Type B pancreatic cell (in vitro differentiated cells): ENCODE measurements around the gene PAX7. TPM values are rescaled to one million over a fixed set of nuclear protein-coding genes. Genes with fewer than 3 reads are reported as not detected.

ENCODE experiments used
- DNase-seq: peaks from one replicate; pipeline ENCODE4 v3.0.0; 2021; ENCODE audit warnings: mixed read lengths; ENCODE audit not compliant: unreplicated experiment; ENCODE audit errors: extremely low spot score
- H3K27ac Mint-ChIP-seq: 2 replicates; pipeline ENCODE4 v1.8.0; 2021; ENCODE audit warnings: mild to moderate bottlenecking, mixed read lengths
- H3K27me3 Mint-ChIP-seq: 2 replicates; pipeline ENCODE4 v1.8.0; 2021; ENCODE audit warnings: mixed read lengths
- H3K36me3 Mint-ChIP-seq: 2 replicates; pipeline ENCODE4 v1.8.0; 2021; ENCODE audit warnings: mixed read lengths
- H3K4me1 Mint-ChIP-seq: one replicate; pipeline ENCODE4 v1.8.0; 2021; ENCODE audit warnings: mixed read lengths; ENCODE audit not compliant: unreplicated experiment
- H3K4me3 Mint-ChIP-seq: 2 replicates; pipeline ENCODE4 v1.8.0; 2021; ENCODE audit warnings: mild to moderate bottlenecking, mixed read lengths
- H3K9me3 Mint-ChIP-seq: 2 replicates; pipeline ENCODE4 v1.8.0; 2021; ENCODE audit warnings: mixed read lengths
- CTCF ChIP-seq: fragments of 200-600 bp; sonication (generic); conservative IDR thresholded peaks from 2 replicates; pipeline ENCODE4 v1.5.0; 2021; ENCODE audit warnings: antibody characterized with exemption, mild to moderate bottlenecking
- total RNA-seq: library from RNA; stranded (reverse); gene quantifications from 2 replicates; pipeline ENCODE4 v1.2.1, GENCODE V29; 2021; ENCODE audit warnings: low replicate concordance

Gene PAX7
- total RNA-seq, 1 donor from 2014 or later, result 2.9 TPM

GRCh38 chr1:18747671-18748070 is 117.0 kb downstream of the PAX7 start:
- Mint-ChIP-seq H3K36me3 (no peaks in the 10 kb centered on the region), H3K4me1 (no peaks in the 10 kb centered on the region), H3K27ac (no peak overlapping the region), H3K27me3 (peaks cover 52% of the 10 kb centered on the region), H3K4me3 (no peak overlapping the region), H3K9me3 (no peaks in the 10 kb centered on the region)
- no peak for TF ChIP-seq CTCF
- DNase-seq, result no peak

- Mint-ChIP-seq H3K9me3 (no peaks in the 10 kb centered on the region), H3K36me3 (no peaks in the 10 kb centered on the region), H3K27ac (no peak overlapping the region), H3K4me1 (no peaks in the 10 kb centered on the region), H3K4me3 (no peak overlapping the region), H3K27me3 (peaks cover 53% of the 10 kb centered on the region)
- TF ChIP-seq CTCF, result no peak
- DNase-seq, result no peak
Measured at GRCh38 chr1:18748435-18748834, 117.8 kb downstream of the PAX7 start.

DNA sequence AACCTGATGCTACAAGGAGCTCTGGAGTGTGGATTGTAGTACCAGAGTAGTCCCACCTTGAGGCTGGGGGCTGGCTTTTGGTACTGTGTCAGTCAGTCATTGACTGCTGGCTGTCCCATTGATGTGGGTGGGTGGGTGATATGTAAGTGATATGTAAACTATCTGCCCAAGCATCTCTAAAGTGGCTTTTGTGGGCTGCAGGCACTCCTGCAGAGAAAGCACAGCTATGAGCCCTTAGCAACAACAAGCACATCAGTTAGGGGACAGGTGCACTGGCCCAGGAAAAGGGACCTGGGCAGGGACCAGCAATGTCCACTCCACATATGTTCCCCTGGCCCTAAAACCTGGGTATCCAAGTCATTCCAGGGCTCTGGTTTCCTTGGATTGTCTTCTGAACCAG is 118.9 kb downstream of the PAX7 start:
- Mint-ChIP-seq H3K36me3 (no peaks in the 10 kb centered on the region), H3K27ac (no peak overlapping the region), H3K27me3 (peaks cover 63% of the 10 kb centered on the region), H3K9me3 (no peaks in the 10 kb centered on the region), H3K4me1 (no peaks in the 10 kb centered on the region), H3K4me3 (no peak overlapping the region)
- TF ChIP-seq CTCF, result no peak
- DNase-seq, result no peak

DNA sequence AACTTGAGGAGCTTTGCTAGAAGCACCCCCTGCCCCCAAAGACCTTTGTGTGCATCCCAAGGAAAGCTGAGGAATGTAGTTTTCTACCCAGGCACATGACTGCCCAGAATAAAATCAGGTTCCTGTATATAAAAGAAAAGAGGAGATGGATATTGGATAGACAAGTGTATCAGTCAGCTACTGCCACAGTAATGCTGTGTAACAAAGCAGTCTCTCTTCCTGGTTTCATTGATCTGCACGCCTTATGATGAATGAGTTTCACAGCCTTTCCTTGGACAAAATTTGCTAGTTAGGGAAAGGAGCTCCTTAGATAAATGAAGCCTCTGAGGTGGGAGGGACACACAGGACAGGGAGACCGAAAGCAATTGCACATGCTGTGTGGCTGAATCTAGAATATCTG is 120.0 kb downstream of the PAX7 start:
- no peak for DNase-seq
- no peaks in the 10 kb centered on the region for H3K9me3 Mint-ChIP-seq

GRCh38 chr1:18751425-18751824 is 120.8 kb downstream of the PAX7 start:
- H3K27me3 Mint-ChIP-seq, result peaks cover 66% of the 10 kb centered on the region
- H3K9me3 Mint-ChIP-seq, result no peaks in the 10 kb centered on the region
- H3K36me3 Mint-ChIP-seq, result no peaks in the 10 kb centered on the region
- no peak for TF ChIP-seq CTCF
- no peak overlapping the region for H3K4me3 Mint-ChIP-seq
- no peak overlapping the region for H3K27ac Mint-ChIP-seq
- DNase-seq, result no peak
- no peaks in the 10 kb centered on the region for H3K4me1 Mint-ChIP-seq

More for the DNA sequence above, 120.0 kb downstream of the PAX7 start:
- TF ChIP-seq CTCF, result no peak
- no peak overlapping the region for H3K4me3 Mint-ChIP-seq
- no peaks in the 10 kb centered on the region for H3K36me3 Mint-ChIP-seq
- peaks cover 66% of the 10 kb centered on the region for H3K27me3 Mint-ChIP-seq
- no peaks in the 10 kb centered on the region for H3K4me1 Mint-ChIP-seq
- no peak overlapping the region for H3K27ac Mint-ChIP-seq

DNA sequence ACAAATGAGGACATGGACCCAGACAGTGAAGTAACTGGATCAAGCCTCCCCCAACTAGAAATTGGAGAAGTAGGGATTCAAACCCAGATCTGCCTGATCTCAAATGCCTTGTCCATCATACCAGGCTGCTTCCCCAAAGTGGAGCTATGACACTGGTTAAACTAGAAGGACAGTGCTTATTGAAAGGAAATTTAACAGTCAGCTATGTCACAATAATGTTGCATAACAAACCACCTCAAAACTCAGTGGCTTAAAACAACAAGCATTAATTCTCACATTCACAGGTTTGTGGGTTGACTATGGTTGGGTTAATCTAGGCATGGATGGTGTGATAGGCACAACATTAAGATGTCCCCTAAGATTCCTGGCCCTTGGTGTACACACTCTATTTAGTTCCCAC is 121.8 kb downstream of the PAX7 start:
- Mint-ChIP-seq H3K4me3 (no peak overlapping the region), H3K27ac (no peak overlapping the region), H3K9me3 (no peaks in the 10 kb centered on the region), H3K27me3 (peaks cover 66% of the 10 kb centered on the region), H3K4me1 (no peaks in the 10 kb centered on the region), H3K36me3 (no peaks in the 10 kb centered on the region)
- no peak for TF ChIP-seq CTCF
- no peak for DNase-seq
